GM21515 (cell line): ENCODE data around the gene HBP1.

Experiments
- ATAC-seq: cut with Tn5 transposase; IDR thresholded peaks from one replicate; pipeline ENCODE4 v1.9.1; 2021; ENCODE audit not compliant: unreplicated experiment

Gene HBP1

DNA sequence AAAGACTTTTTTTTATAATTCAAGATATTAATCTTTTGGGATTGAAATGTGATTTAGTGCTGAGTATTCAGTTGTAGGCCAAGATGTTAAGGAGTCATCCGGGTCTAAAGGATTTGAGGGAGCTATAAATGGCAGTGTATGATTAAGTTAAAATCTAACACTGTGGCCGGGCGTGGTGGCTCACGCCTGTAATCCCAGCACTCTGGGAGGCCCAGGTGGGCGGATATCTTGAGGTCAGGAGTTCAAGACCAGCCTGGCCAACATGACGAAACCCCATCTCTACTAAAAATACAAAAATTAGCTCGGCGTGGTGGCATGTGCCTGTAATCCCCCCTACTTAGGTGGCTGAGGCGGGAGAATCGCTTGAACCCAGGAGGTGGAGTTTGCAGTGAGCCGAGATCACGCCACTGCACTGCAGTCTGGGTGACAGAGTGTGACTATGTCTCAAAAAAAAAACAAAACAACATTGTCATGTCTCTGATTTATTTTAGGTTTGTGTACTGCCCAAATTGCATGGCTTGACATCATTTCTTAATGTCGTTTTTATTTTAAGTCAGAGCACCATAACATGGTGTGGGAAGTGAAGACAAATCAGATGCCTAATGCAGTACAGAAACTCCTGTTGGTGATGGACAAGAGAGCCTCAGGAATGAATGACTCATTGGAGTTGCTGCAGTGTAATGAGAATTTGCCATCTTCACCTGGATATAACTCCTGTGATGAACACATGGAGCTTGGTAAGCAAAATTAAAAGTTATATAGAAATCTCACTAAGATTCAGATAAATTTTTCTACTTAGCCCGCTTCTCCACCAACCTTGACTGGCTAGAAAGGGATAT lies 10.7 kb downstream of the HBP1 start:
- no peak for ATAC-seq

DNA sequence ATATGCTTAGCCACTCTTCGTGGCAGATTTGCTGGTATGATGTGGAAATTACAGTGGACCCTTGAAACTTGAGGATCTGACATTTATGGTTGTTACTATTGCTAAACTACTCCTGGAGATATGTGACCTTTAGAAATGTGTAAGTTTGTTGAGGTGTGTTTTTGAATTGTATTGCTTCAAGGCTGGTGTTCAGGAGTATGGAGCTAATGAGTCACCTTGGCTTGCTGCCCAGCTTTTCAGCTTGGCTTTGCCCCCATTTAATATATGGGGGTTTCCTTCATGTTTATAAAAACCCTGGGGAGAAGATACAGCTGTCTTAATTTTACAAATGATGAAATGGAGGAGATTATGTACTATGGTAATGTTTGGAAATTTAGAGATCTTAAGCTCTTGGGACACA lies 11.6 kb downstream of the HBP1 start:
- ATAC-seq = no peak

DNA sequence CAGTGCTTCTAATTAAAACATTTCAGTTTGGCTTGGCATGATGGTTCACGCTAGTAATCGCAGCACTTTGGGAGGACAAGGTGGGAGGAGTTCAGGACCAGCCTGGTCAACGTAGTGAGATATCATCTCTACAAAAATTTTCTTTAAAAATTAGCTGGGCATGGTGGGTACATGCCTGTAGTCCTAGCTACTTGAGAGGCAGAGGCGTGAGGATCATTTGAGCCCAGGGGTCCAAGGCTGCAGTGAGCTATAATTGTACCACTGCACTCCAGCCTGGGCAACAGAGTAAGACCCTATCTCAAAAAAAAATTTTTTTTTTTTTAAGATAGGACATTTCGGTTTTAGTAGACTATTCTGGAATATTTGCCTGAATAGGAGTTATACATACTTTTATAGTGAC lies 12.4 kb downstream of the HBP1 start:
- no peak for ATAC-seq

DNA sequence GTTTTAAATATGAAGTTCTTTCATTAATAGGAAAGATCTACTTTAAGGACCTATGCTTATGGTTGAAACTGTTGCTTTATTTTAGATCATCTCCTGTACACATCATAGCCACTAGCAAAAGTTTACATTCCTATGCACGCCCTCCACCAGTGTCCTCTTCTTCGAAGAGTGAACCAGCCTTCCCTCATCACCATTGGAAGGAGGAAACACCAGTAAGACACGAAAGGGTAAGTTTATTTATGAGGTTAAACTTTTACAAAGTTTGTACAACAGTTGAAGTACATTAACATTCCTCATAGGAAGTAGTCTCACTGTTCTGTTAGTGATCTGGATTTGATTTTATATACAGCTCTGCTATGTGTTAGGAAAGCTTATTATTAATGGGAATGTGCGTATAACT lies 16.9 kb downstream of the HBP1 start:
- ATAC-seq = no peak

DNA sequence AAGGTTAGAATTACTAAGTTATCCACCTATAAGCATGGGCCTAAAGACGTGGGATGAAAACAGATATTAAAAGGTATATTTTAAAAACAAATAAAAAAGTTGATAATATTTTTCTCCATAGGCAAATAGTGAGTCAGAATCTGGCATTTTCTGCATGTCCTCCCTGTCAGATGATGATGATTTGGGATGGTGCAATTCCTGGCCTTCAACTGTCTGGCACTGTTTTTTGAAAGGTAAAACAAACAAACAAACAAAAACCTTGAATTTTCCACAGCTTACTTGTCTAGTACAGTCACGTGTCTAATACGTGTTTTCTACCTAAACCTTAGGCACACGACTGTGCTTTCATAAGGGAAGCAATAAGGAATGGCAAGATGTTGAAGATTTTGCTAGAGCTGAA lies 17.4 kb downstream of the HBP1 start:
- no peak for ATAC-seq

DNA sequence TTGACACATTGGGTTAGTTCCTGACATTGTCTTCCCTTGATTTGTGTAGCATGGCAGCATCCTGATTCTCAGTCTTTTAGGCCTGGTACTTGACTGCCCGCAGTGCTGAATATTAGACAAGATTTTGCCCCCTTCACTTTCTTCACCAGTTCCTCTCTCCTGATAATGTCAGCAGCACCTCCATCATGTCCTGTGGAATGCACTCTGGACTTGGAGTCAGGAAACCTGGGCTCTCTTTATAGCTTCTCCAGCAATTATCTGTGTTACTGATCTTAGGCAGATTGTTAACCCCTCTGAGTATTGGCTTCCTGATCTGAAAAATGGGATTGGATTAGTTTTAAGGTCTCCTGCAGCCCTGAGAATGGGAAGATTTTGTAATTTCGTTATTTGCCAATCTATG lies 19.0 kb downstream of the HBP1 start:
- ATAC-seq = no peak

DNA sequence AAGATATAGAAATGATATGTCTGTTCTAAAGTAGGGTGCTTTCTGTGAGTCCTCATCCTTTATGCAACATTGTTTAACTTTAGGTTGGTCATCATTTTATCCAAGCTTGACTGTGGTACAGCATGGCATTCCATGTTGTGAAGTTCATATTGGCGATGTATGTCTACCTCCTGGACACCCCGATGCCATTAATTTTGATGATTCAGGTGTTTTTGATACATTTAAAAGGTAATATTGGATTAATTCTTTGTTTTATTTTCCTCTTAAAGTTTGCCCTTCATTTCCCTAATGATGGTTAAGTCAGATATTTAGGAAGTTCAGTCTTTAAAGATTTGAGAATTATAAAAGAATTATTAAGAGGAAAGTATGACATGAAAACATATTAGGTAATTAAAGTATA lies 21.3 kb downstream of the HBP1 start:
- no peak for ATAC-seq

DNA sequence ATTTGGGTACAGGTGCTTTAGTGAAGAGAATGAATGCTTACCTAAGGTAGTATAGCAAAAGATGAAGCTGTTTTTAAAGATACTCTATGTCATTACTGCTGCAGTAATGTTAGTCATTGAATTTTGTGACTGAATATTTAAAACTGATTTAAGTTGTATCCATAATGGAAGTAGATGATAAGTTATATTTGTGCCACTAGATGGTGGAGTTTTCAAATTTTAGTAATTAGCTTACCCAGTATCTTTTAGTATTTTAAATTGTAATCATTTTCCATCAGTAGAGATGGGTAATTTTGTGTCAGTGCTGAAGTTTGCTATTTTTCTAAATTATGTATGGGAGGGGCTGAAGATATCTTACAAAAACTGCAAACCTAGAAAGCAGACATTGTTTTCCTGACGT lies 25.2 kb downstream of the HBP1 start:
- no peak for ATAC-seq

DNA sequence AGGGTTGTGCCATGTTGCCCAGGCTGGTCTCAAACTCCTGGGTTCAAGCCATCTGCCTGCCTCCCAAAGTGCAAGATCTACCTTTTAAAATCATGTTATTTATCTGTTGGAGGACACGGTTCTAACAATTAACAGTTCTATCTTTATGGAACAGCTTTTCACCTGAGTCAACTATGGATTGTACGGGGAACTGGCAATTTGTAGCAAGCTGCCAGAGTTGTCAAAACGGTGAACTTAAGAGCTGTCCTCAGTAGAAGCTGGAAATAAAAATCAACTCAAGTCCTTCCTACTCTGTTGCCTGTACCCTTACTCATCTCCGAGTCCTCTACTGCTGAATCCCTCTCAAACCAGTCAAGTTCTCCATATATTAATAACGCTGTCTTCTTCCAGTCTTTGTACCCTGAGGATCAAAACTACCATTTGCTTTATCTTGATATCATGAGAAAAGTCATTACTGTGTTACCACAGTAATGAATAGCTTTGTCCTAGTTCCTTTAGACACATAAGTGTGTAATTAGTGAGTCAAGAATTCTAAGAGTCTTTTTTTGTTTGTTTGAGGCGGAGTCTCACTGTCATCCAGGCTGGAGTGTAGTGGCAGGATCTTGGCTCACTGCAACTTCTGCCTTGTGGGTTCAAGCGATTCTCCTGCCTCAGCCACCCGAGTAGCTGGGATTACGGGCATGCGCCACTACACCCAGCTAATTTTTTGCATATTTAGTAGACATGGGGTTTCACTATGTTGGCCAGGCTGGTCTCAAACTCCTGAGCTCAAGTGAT lies 28.2 kb downstream of the HBP1 start:
- ATAC-seq = no peak

DNA sequence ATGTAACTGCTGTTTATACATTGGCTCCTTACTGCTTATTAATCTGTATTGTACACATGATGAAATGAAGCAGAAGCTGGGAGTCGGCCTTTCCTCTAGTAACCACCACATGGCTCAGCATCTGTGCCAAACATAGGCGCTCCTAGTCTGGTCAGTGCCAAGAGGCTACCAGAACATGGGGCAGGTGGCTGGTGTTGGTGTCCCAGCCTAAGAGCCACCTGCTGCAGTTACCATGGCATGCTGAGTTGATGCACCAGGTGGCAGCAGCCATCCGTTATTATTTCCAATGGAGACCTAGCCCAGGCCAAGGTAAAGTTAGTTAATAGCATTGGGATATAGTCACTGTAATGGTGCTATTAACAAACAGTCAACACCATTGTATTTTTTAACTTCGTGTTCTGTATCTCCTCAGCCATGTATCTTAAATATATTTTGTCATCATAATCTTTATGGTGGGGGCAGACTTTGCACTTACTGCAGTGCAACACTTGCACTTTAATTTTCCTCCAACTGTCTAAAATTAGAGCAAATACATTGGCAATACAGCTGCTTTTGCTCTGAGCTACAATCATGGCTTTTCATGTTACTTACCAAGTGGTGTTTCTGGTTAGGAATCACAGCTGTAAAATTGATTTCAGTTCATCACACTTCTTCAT lies 33.1 kb downstream of the HBP1 start:
- no peak for ATAC-seq

DNA sequence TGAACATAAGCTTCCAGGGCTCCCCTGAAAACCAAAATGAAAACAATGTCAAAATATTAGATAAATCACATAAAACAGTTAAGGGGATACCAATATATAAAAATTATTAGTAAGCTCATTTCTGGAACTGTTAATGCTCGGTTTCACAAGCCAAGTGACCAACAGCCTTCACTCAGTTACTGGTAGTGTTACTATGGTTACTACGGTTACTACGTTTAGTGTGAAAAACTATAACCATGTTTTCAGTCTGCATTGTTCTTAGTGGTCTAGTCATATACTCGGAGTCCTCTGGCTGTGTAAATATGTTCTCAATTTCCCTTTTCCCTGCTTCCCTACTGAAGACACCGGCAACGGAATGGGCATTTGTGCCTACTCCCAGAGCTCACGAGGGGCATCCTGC lies 34.8 kb downstream of the HBP1 start:
- ATAC-seq = no peak

DNA sequence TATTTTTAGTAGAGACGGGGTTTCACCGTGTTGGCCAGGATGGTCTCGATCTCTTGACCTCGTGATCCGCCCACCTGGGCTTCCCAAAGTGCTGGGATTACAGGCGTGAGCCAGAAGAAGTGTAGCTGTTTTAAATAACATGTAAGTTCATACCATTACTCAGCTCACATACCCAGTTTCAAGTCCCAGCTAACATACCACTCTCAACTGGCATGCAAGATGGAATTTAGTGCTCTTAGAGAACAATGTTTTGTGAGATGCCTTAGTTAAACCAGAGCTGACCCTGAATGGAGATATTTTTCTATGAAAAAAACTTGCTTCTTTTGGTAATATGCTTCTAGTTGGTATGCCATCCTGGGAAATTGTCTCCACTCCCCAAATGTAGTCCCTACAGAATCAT lies 37.3 kb downstream of the HBP1 start:
- ATAC-seq = no peak

DNA sequence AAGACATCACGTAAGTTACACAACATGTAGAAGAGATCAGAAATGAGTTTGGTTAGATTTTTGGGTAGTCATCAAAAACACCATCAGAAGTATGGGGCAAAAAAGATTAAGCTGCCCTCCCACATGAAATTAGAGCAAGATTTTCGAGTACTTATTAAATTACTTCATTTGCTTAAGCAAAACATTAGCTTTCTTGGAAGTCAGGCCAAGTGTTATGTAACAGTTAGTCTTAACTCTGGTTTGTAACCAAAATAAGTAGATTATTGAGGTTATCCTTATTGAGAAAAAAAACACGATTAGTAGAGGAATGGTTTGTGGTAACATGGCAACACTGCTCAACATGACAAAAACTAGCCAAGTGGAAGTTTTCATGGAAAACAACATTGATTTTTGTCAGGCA lies 37.9 kb downstream of the HBP1 start:
- ATAC-seq = no peak

DNA sequence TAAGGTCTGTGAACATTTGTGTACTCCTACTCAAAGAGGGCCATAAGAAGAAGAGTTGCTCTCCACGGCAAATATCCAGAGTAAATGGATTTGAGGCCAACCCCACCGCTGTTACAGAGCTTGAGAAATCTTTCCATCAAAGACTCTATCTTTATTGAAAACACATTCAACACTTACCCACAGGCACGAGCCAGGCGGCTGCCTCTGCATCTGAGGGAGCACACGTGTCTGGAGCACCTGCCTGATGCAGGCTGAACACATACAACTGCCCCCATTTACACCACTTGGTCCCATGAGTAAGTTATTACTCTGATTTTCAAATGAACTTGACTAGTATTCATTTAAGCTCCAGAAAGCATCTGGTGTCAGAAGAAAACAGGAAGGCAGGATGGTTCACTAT lies 38.7 kb downstream of the HBP1 start:
- ATAC-seq = no peak

DNA sequence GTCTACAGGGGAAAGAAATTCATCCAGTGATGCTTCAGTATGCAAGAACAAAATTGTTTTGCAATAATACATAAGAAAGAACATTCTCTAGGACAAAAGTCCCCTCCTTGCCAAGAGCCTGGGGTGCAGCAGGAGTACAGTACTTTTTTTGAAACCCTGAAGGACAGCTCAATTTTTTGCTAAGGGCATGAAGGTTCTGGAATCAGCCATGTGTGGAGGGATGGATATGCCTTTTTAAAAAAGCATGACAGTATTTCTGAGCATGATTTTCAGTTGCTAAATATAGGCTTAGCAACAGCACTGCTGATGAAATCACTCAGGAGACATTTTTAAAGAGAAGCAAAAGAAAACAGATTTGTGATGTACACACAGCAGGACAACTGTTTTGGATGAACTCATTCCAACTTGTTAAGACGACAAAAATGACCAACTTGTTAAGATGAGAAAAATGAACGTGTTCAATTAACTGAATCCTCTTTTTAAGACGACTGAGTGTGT lies 39.3 kb downstream of the HBP1 start:
- no peak for ATAC-seq

DNA sequence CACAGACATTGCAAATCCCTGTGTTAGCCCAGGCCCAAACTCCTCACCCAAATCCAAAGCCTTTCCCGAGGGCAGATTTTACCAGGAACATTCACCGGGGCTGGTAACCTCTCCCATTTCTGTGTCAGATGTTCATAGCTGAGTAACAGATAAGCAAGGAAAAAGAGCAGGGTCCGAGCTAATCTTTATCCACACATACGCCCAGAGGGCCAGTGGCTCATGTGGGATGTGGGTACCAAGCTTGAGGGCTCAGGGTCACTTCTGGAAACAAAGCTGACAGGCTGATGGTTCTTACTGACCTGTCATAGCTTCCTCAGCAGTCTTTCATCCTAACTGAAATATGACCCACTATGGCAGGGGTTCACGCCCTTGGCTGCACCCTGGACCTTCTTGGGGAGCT lies 39.8 kb downstream of the HBP1 start:
- no peak for ATAC-seq

DNA sequence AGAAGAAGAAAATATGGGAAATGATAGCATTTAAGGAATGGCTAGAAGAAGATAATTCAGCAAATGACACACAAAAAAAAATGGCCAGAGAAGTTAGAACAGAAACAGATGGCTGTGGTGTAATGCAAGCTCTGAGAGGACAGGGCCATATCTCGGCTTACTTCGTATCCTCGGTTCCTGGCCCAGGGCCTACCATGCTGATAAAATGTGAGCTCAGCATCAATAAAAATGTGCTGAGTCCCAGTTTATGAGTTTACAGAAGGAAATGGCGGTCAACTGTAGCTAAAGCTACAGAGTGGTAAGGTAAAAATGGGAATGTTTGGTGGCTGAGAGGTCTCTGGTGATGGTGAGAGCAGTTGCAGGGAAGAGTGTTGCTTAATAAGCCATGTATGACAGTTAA lies 40.8 kb downstream of the HBP1 start:
- ATAC-seq = no peak

DNA sequence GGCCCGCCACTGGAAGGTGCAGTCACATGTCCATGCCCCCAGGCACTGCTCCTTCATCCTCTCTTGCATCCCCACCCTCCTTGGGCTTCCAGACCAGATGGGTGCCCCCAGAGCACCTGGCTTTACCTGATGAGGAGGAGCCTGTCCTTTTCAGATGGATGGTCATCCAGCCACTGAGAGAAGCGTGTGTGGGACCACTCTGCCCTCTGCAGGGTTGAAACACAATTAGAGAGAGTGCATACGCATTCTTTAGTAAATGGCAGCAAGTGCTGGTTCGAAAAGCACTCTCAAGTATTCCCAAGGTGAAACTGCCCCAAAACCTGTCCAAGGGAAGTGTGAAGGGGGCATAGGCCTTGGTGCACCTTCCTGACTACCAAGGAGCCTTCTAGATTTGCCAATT lies 41.6 kb downstream of the HBP1 start:
- no peak for ATAC-seq

DNA sequence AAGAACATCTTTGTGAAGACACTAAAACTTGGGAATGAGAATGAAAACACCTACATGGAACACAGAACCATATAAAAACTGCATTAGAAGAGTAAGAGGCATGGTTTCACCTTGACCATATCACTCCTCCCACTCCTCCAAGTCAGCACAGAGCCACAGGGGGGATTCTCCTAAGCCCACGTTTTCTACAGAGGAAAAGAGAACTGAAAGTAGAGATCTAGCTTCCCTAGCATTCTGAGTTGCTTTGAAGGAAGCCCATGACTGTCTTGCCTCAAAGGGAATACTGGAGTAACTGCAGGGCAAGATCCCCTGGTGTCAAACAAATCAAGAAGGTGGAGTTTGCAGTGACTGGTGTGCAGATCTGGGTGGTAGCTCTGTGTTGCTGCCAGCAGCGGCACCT lies 43.9 kb downstream of the HBP1 start:
- no peak for ATAC-seq

DNA sequence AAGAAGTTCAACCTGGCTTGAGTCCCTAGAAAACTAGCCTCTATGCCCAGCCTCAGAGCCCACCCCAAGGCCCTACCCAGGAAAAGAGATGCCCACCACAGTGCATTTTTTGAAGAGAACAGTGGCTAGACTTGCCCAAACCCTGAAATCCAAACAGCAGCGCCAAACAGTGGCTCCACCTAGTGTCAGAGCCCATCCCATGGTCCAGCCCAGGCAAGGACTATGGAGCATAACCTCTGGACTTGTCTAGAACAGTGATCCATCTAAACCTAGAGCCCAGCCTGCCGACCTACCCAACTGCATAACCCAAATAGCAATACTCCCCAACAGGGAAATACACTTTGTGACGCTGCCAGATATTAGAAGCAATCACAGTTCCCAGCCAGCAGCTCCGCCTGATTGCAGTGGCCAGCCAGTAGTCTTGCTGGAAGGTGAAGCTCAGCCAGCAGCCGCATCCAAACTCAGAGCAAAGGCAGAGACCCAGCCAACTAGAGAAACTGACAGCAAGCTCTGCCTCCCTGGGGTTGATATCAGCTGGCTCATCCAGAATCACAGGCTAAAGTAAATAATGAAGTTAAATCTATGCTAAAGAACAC lies 44.5 kb downstream of the HBP1 start:
- no peak for ATAC-seq

DNA sequence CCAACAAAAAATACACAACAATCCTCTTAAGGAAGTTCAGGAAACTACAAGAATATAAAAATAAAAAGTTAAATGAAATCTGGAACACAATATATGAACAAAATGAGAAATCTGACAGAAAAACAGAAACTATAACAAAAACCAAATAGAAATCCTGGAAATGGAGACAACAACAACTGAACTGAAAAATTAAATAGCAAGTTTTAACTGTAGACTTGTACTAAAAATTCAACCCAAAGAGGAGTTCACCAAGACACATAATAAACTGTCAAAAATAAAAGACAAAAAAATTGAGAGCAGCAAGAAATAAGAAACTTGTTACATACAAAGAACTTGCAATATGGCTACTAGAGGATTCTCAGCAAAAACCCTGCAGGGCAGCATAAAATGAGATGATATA lies 45.1 kb downstream of the HBP1 start:
- no peak for ATAC-seq
